GM13977 (cell line): ENCODE measurements around the gene SIGLEC7.

Experiments used
- DNase-seq: peaks from one replicate; pipeline ENCODE4 v3.0.0; 2012; ENCODE audit warnings: low spot score
- in situ Hi-C: fragments of 300-500 bp; cut with MboI; formaldehyde crosslinking; loops from one replicate; pipeline ENCODE4 v1.12.0; 2022; ENCODE audit warnings: low sequenced_read_pairs, low pct_unique_long_range_greater_than_20kb, mixed read lengths, inconsistent platforms; ENCODE audit not compliant: unreplicated experiment
- TF ChIP-seq, protein P1 (sequence below): IDR thresholded peaks from 2 replicates; pipeline ENCODE4 v1.5.1; 2012; ENCODE audit warnings: mild to moderate bottlenecking, control low read depth; ENCODE audit not compliant: insufficient read depth; ENCODE audit errors: extremely low read depth, missing control alignments

SIGLEC7 gene

DNA sequence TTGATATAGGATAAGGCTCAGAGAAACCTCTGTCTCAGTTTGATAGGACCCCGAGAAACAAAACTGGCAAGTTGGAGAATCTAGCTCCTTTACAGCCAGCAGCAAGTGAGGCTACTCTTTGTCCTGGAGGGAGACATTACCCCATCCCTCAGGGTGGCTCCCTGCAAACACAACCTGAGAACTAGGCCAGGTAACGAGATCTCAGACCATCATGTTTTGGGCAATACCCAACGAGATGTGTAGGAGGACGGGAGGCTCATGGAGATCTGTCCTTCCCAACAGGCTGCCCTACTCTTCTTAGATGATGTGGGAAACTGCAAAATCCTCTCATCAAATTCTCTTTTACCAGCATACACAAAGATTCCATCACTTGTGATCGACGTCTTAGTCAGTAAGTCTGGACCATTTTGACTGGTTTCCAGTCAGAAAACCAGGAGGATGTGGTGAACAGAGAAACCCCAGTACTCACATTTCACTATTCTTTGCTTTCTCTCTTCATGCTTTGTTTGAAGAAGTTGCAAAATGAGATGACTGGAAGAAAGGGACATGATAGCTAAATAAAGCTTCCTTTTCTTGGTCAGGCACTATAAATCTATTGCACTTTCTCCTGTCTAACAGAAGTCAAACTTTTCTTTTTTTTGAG, 27.9 kb upstream of the SIGLEC7 start:
- in situ Hi-C loops = no loop called here
- DNase-seq = no peak
- TF ChIP-seq, protein P1, sequence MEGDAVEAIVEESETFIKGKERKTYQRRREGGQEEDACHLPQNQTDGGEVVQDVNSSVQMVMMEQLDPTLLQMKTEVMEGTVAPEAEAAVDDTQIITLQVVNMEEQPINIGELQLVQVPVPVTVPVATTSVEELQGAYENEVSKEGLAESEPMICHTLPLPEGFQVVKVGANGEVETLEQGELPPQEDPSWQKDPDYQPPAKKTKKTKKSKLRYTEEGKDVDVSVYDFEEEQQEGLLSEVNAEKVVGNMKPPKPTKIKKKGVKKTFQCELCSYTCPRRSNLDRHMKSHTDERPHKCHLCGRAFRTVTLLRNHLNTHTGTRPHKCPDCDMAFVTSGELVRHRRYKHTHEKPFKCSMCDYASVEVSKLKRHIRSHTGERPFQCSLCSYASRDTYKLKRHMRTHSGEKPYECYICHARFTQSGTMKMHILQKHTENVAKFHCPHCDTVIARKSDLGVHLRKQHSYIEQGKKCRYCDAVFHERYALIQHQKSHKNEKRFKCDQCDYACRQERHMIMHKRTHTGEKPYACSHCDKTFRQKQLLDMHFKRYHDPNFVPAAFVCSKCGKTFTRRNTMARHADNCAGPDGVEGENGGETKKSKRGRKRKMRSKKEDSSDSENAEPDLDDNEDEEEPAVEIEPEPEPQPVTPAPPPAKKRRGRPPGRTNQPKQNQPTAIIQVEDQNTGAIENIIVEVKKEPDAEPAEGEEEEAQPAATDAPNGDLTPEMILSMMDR = no peak

DNA sequence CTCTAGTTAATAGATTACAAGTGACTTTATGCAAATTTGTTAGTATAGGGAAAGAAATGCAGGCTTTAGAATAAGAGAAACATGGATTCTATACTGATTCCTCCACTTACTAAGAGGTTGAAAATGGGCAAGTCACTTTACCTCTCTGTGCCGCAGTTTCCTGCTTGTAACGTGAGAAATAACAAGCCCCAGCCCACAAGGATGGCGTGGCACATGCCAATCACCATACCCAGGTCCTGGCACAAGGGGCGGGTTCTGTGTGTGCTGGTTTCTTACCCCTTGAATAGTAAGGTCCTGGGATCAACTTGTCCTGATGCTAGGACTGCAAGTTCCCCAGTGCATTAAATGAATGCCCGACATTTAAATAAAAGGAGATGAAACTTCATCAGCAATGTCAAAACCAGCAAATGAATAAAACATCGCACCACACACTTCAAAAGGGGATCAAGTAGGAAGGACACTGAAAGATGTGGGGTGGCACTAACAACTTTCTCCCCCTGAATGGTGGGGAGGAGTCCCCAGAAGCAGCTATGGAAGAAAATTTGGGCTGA, 25.3 kb upstream of the SIGLEC7 start:
- in situ Hi-C loops = no loop called here
- TF ChIP-seq, protein P1 = no peak
- DNase-seq = no peak

DNA sequence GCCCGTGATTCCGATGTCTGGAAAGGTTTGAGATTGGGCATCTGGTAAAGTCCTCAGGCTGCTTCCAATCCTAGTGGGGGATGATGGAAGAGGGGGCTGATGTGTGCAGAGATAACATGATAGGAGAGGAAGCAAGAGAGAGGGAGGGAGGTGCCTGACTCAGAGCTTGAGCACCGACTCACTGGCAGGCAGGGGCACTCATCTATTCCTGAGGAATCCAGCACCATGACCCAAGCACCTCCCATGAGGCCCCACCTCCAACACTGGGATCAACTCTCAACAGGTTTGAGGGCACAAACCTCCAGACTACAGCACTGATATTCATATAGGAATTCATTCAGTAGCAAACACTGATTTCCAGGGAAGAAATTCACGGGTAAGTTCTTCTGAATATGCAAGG, 23.0 kb upstream of the SIGLEC7 start:
- in situ Hi-C loops = no loop called here
- DNase-seq = no peak
- TF ChIP-seq, protein P1 = no peak

DNA sequence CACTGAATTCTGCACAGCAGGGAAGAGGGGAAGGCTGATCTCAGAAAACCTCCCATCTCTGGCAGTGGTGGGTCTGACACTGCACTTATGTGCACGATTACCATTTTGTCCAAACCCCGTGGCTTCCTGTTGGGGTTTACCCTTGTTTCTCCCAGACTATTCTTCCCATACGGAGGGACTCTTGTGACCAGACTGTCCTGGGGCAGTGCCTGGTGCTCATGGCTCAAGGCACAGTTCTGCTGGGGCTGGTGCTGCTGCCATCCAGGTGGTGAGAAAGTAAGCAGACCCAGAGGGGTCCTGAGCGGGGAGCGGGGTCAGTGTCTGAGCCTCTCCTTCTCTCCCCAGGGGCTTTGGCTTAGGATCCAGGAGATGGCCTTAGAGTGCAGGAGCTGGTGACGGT, 22.5 kb upstream of the SIGLEC7 start:
- in situ Hi-C loops = no loop called here
- TF ChIP-seq, protein P1 = no peak
- no peak for DNase-seq

DNA sequence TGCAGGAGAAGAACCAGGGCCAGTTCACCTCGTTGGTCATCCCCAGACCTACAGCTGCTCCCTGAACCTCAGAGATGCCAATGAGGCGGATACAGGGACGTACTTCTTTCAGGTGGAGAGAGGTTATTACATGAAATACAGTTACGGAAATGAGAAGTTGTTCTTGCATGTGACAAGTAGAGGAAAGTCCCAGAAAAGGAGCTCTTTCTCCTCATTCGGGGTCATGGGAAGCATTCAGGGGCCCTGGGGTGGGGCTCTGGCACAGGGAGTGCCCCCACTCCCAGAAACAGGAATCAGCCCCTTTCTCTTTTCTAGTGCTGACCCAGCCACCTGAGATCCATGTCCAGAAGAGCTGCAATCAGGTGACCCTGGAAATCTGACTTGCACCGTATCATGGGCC, 21.9 kb upstream of the SIGLEC7 start:
- in situ Hi-C loops = no loop called here
- TF ChIP-seq, protein P1 = no peak
- DNase-seq = no peak

DNA sequence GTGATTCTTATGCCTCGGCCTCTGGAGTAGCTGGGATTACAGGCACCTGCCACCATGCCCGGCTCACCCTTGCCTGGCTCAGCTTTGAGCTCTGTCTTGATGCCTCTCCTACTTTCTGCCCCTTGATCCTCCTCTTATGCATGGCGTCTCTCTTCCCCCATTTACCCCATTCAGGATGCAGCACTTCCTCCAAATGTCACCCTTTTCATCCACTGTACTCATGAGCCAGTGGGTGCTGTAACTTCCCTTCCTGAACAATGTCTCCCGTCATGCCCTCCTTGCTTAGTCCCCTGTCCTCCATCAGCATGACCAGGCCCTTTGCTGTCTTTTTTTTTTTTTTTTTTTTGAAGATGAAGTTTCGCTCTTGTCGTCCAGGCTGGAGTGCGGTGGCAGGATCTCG, 20.8 kb upstream of the SIGLEC7 start:
- in situ Hi-C loops = no loop called here
- no peak for DNase-seq
- TF ChIP-seq, protein P1 = no peak
